OCI-LY3 (cell line): Measurements from ENCODE around the gene MROH9.

Source experiments
- CTCF ChIP-seq: fragments of 200-600, 300-600 bp; sonication (generic); IDR thresholded peaks from 2 replicates; pipeline ENCODE4 v1.5.1; 2014; ENCODE audit warnings: antibody characterized with exemption, low read length, low read depth
- EZH2phosphoT487 ChIP-seq: fragments of 200-600 bp; shearing (Covaris generic); IDR thresholded peaks from 2 replicates; pipeline ENCODE4 v1.6.1; 2018; ENCODE audit warnings: antibody characterized with exemption, mixed run types, low read depth

GRCh38 chr1:171055966-171056643 is 120.8 kb downstream of the MROH9 start:
- no peak for TF ChIP-seq CTCF
- no peak for TF ChIP-seq EZH2phosphoT487
